Endothelial cell of umbilical vein (primary cell): ENCODE measurements around the gene CDKL5. TPM values are rescaled to one million over a fixed set of nuclear protein-coding genes. Genes with fewer than 3 reads are reported as not detected.

Source experiments
- BruUV-seq: library from RNA; stranded (reverse); fragments of 400-500 nt; replicated peaks from 2 replicates; lab custom pipeline; 2021; lab: Mats Ljungman, UMichigan
- CTCF ChIA-PET: fragments of 300-600, 350-600 bp; sonication (Branson Sonifier 250); formaldehyde crosslinking; loops from one replicate; lab custom pipeline; 2021; ENCODE audit warnings: antibody characterized with exemption, inconsistent platforms; lab: Charles Lee
- POLR2A ChIA-PET: fragments of 300-600, 350-600 bp; sonication (Branson Sonifier 250); formaldehyde crosslinking; loops from one replicate; lab custom pipeline; 2021; ENCODE audit warnings: antibody characterized with exemption, inconsistent platforms; lab: Charles Lee
- DNase-seq: peaks from one replicate; pipeline ENCODE4 v3.0.0-alpha.2; 2011; ENCODE audit warnings: low read depth, low spot score
- FAIRE-seq: peaks from 2 replicates; lab custom pipeline; 2011; peaks lifted over from hg19 to GRCh38; lab: Jason Lieb, UNC
- H2AFZ ChIP-seq: 2 replicates; pipeline ENCODE4 v1.6.0; 2012; ENCODE audit warnings: low read depth, low read length, control low read depth, inconsistent platforms
- H3K27ac ChIP-seq: 2 replicates; pipeline ENCODE4 v1.5.1; 2011; ENCODE audit warnings: low read depth, mild to moderate bottlenecking, control low read depth, low read length, moderate library complexity; ENCODE audit not compliant: insufficient read depth
- H3K27me3 ChIP-seq, 2 experiments: 2 replicates each; pipeline versions ENCODE4 v1.6.0 to v1.6.1; 2011; ENCODE audit warnings: low read length in 2 of 2, mixed read lengths in 1 of 2; ENCODE audit not compliant: control insufficient read depth in 2 of 2, insufficient read depth in 2 of 2
- H3K36me3 ChIP-seq, 2 experiments: 2 replicates in 1 of 2; 3 replicates in 1 of 2; pipeline ENCODE4 v1.5.1; 2011; ENCODE audit warnings: low read length in 2 of 2, mild to moderate bottlenecking in 1 of 2, moderate library complexity in 1 of 2; ENCODE audit not compliant: control insufficient read depth in 2 of 2, insufficient read depth in 2 of 2; ENCODE audit errors: extremely low read depth in 1 of 2
- H3K4me1 ChIP-seq: 3 replicates; pipeline ENCODE4 v1.5.1; 2011; ENCODE audit warnings: mild to moderate bottlenecking, low read length; ENCODE audit not compliant: control insufficient read depth, insufficient read depth; ENCODE audit errors: extremely low read depth
- H3K4me2 ChIP-seq: 2 replicates; pipeline ENCODE4 v1.6.1; 2011; ENCODE audit warnings: low read length, control low read depth, mixed read lengths; ENCODE audit not compliant: insufficient read depth
- H3K4me3 ChIP-seq, 3 experiments: fragments of 200-600 bp in 1 of 3; sonication (generic), shearing (Covaris generic) in 1 of 3; replicated peaks in 1 of 3; 2 replicates each; pipeline ENCODE4 v1.5.1; 2011 to 2016; ENCODE audit warnings: control low read depth in 3 of 3, low read length in 3 of 3, mild to moderate bottlenecking in 2 of 3, inconsistent platforms in 1 of 3, low read depth in 1 of 3, moderate library complexity in 1 of 3; ENCODE audit not compliant: insufficient read depth in 1 of 3
- H3K79me2 ChIP-seq: 2 replicates; pipeline ENCODE4 v1.6.0; 2012; ENCODE audit warnings: low read length, inconsistent platforms; ENCODE audit not compliant: control insufficient read depth, insufficient read depth
- H3K9ac ChIP-seq: replicated peaks from 2 replicates; pipeline ENCODE3; 2011; ENCODE audit warnings: low read length, control low read depth; ENCODE audit not compliant: insufficient read depth; ENCODE audit errors: extremely low read depth
- H3K9me1 ChIP-seq: replicated peaks from 3 replicates; pipeline ENCODE4 v1.6.0; 2011; ENCODE audit warnings: mild to moderate bottlenecking, low read length; ENCODE audit not compliant: control insufficient read depth, insufficient read depth; ENCODE audit errors: extremely low read depth
- H3K9me3 ChIP-seq: replicated peaks from 2 replicates; pipeline ENCODE4 v1.5.1; 2012; ENCODE audit warnings: low read length, inconsistent platforms; ENCODE audit not compliant: control insufficient read depth, insufficient read depth
- H4K20me1 ChIP-seq: replicated peaks from 2 replicates; pipeline ENCODE3; 2011; ENCODE audit warnings: mild to moderate bottlenecking, low read length; ENCODE audit not compliant: control insufficient read depth, insufficient read depth; ENCODE audit errors: extremely low read depth
- EZH2 ChIP-seq: IDR thresholded peaks from 2 replicates; pipeline ENCODE4 v1.6.1; 2012; ENCODE audit warnings: borderline replicate concordance, low read depth, mild to moderate bottlenecking, moderate library complexity, low read length, inconsistent platforms; ENCODE audit not compliant: severe bottlenecking
- FOS ChIP-seq: IDR thresholded peaks from 2 replicates; pipeline ENCODE4 v1.6.1; 2011; ENCODE audit warnings: mild to moderate bottlenecking, low read length, moderate library complexity, borderline replicate concordance; ENCODE audit not compliant: insufficient read depth
- GATA2 ChIP-seq: IDR thresholded peaks from 2 replicates; pipeline ENCODE4 v1.7.0; 2011; ENCODE audit warnings: low read depth, mild to moderate bottlenecking, moderate library complexity, mixed read lengths, low read length; ENCODE audit not compliant: insufficient read length, insufficient read depth
- JUN ChIP-seq: IDR thresholded peaks from 2 replicates; pipeline ENCODE4 v1.6.1; 2011; ENCODE audit warnings: borderline replicate concordance, low read depth; ENCODE audit not compliant: insufficient read length, insufficient read depth
- MYC ChIP-seq: IDR thresholded peaks from one replicate; pipeline ENCODE4 v1.6.1; 2011; ENCODE audit warnings: mild to moderate bottlenecking, low read depth, low read length
- POLR2A ChIP-seq: IDR thresholded peaks from 2 replicates; pipeline ENCODE4 v1.6.1; 2012; ENCODE audit warnings: low read depth, mild to moderate bottlenecking, control low read depth, low read length
- POLR2AphosphoS5 ChIP-seq: IDR thresholded peaks from 2 replicates; pipeline ENCODE4 v1.6.1; 2012; ENCODE audit warnings: low read depth, mild to moderate bottlenecking, control low read depth, low read length, moderate library complexity; ENCODE audit not compliant: insufficient read depth
- dilution Hi-C: fragments of 300-500 bp; cut with MboI; formaldehyde crosslinking; loops from one replicate; pipeline ENCODE4 v1.15.0; 2019; ENCODE audit warnings: low sequenced_read_pairs; ENCODE audit not compliant: extremely low pct_ligation_motif_present
- intact Hi-C: fragments of 100-400 bp; cut with micrococcal nuclease; formaldehyde crosslinking; loops from one replicate; pipeline ENCODE4 v1.10.0; 2022
- polyA plus RNA-seq, 4 experiments: library from polyadenylated mRNA; depleted of rRNA in 3 of 4; stranded (reverse) in 3 of 4; unstranded in 1 of 4; fragments of >200 nt; gene quantifications; 2 replicates each; pipeline versions ENCODE4 v1.2.1 to v1.2.3, GENCODE V29; 2011 to 2012; ENCODE audit warnings: missing spikeins in 1 of 4
- total RNA-seq: library from RNA; stranded (reverse); gene quantifications from 2 replicates; pipeline ENCODE4 v1.2.3, GENCODE V29; 2021
- TF ChIP-seq, protein P1 (sequence below), 2 donors: IDR thresholded peaks; 1 replicate in 1 of 2; 2 replicates in 1 of 2; pipeline ENCODE4 v1.5.1; 2011; ENCODE audit warnings: low read length in 2 of 2, mild to moderate bottlenecking in 2 of 2, moderate library complexity in 2 of 2, control low read depth in 1 of 2, inconsistent platforms in 1 of 2, low read depth in 1 of 2; ENCODE audit not compliant: insufficient read depth in 1 of 2; ENCODE audit errors: extremely low read depth in 1 of 2
- TF ChIP-seq, protein P2 (sequence below): IDR thresholded peaks from 2 replicates; pipeline ENCODE4 v1.6.1; 2011; ENCODE audit not compliant: insufficient read depth, insufficient read length

Gene CDKL5
- total and polyA plus RNA-seq, 2 donors (not counting 3 experiments of a cell fraction or from before 2014, with no cell fraction given): 1.5 to 4.3 TPM

GRCh38 chrX:18468599-18468998 is 43.2 kb downstream of the CDKL5 start:
- ChIA-PET POLR2A (no interaction called here), CTCF (no interaction called here)
- H3K9ac ChIP-seq: no peak overlapping the region
- H3K4me3 ChIP-seq: no peak overlapping the region
- H3K27ac ChIP-seq: no peak overlapping the region
- no peak overlapping the region for H3K4me2 ChIP-seq
- FAIRE-seq (no peak), DNase-seq (no peak)
- no peaks in the 10 kb centered on the region for H3K79me2 ChIP-seq
- H4K20me1 ChIP-seq: no peaks in the 10 kb centered on the region
- H3K36me3 ChIP-seq: no peaks in the 10 kb centered on the region
- dilution Hi-C loops: no loop called here
- no peaks in the 10 kb centered on the region for H3K27me3 ChIP-seq
- H3K9me1 ChIP-seq: no peaks in the 10 kb centered on the region
- no peaks in the 10 kb centered on the region for H3K4me1 ChIP-seq
- H2AFZ ChIP-seq: no peak overlapping the region
- intact Hi-C loops: no loop called here
- BruUV-seq: no TSS peak
- H3K9me3 ChIP-seq: no peaks in the 10 kb centered on the region
- no peak for TF ChIP-seq GATA2
- TF ChIP-seq, protein P1, sequence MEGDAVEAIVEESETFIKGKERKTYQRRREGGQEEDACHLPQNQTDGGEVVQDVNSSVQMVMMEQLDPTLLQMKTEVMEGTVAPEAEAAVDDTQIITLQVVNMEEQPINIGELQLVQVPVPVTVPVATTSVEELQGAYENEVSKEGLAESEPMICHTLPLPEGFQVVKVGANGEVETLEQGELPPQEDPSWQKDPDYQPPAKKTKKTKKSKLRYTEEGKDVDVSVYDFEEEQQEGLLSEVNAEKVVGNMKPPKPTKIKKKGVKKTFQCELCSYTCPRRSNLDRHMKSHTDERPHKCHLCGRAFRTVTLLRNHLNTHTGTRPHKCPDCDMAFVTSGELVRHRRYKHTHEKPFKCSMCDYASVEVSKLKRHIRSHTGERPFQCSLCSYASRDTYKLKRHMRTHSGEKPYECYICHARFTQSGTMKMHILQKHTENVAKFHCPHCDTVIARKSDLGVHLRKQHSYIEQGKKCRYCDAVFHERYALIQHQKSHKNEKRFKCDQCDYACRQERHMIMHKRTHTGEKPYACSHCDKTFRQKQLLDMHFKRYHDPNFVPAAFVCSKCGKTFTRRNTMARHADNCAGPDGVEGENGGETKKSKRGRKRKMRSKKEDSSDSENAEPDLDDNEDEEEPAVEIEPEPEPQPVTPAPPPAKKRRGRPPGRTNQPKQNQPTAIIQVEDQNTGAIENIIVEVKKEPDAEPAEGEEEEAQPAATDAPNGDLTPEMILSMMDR (IDR thresholded peaks at IDR 0.05; ENCODE audit: extremely low read depth in 1 of 2, insufficient read depth in 1 of 2, low read depth in 1 of 2, low read length in 2 of 2): no peak
- no peak for TF ChIP-seq POLR2A
- TF ChIP-seq MYC: no peak
- no peak for TF ChIP-seq JUN

- no peak overlapping the region for H3K4me3 ChIP-seq
- POLR2A ChIA-PET: no interaction called here
- no peaks in the 10 kb centered on the region for H3K9me3 ChIP-seq
- H3K9me1 ChIP-seq: no peaks in the 10 kb centered on the region
- TF ChIP-seq GATA2: no peak
- no peak for TF ChIP-seq POLR2A
- TF ChIP-seq JUN: no peak
- no peak for TF ChIP-seq EZH2
- TF ChIP-seq, protein P2, sequence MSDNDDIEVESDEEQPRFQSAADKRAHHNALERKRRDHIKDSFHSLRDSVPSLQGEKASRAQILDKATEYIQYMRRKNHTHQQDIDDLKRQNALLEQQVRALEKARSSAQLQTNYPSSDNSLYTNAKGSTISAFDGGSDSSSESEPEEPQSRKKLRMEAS: no peak
- TF ChIP-seq FOS: no peak
- no peak for TF ChIP-seq MYC
- no peak for TF ChIP-seq POLR2AphosphoS5
- TF ChIP-seq, protein P1 (IDR thresholded peaks at IDR 0.05; ENCODE audit: extremely low read depth in 1 of 2, insufficient read depth in 1 of 2, low read depth in 1 of 2, low read length in 2 of 2): no peak
- dilution Hi-C loops (no loop called here), intact Hi-C loops (no loop called here)
- CTCF ChIA-PET: no interaction called here
- H3K4me2 ChIP-seq: no peak overlapping the region
- no peaks in the 10 kb centered on the region for H3K4me1 ChIP-seq
- H3K27ac ChIP-seq: no peak overlapping the region
- no peak overlapping the region for H2AFZ ChIP-seq
- no TSS peak for BruUV-seq
- H3K27me3 ChIP-seq: no peaks in the 10 kb centered on the region
- no peak for DNase-seq
- no peaks in the 10 kb centered on the region for H3K79me2 ChIP-seq
- H3K36me3 ChIP-seq: no peaks in the 10 kb centered on the region
- H4K20me1 ChIP-seq: no peaks in the 10 kb centered on the region
- H3K9ac ChIP-seq: no peak overlapping the region
- peak; percentile 66 for FAIRE-seq
These were observed 45.9 kb downstream of the CDKL5 start for GRCh38 chrX:18471296-18471695.
